DND-41 (cell line): ENCODE measurements around the gene TRAF2.

Experiments used
- EZH2 ChIP-seq: IDR thresholded peaks from 3 replicates; pipeline ENCODE4 v1.6.1; 2012; ENCODE audit warnings: borderline replicate concordance, low read depth, mild to moderate bottlenecking, moderate library complexity, low read length, inconsistent platforms; ENCODE audit not compliant: severe bottlenecking
- TF ChIP-seq, protein P1 (sequence below): IDR thresholded peaks from 2 replicates; pipeline ENCODE4 v1.5.1; 2012; ENCODE audit warnings: borderline replicate concordance, low read length, moderate library complexity, mild to moderate bottlenecking; ENCODE audit not compliant: poor library complexity, severe bottlenecking; ENCODE audit errors: extremely low read depth

- TF ChIP-seq EZH2, result no peak
- TF ChIP-seq, protein P1, sequence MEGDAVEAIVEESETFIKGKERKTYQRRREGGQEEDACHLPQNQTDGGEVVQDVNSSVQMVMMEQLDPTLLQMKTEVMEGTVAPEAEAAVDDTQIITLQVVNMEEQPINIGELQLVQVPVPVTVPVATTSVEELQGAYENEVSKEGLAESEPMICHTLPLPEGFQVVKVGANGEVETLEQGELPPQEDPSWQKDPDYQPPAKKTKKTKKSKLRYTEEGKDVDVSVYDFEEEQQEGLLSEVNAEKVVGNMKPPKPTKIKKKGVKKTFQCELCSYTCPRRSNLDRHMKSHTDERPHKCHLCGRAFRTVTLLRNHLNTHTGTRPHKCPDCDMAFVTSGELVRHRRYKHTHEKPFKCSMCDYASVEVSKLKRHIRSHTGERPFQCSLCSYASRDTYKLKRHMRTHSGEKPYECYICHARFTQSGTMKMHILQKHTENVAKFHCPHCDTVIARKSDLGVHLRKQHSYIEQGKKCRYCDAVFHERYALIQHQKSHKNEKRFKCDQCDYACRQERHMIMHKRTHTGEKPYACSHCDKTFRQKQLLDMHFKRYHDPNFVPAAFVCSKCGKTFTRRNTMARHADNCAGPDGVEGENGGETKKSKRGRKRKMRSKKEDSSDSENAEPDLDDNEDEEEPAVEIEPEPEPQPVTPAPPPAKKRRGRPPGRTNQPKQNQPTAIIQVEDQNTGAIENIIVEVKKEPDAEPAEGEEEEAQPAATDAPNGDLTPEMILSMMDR, result no peak
Measured at GRCh38 chr9:136840877-136841645, 45.3 kb upstream of the TRAF2 start.
